Measurements from ENCODE around the gene GNB1. TPM values are rescaled to one million over a fixed set of nuclear protein-coding genes. Genes with fewer than 3 reads are reported as not detected.

GNB1 gene
- total and polyA plus RNA-seq, 3 experiments from 2014 or later: 114 to 470 (median 436) TPM

DNA sequence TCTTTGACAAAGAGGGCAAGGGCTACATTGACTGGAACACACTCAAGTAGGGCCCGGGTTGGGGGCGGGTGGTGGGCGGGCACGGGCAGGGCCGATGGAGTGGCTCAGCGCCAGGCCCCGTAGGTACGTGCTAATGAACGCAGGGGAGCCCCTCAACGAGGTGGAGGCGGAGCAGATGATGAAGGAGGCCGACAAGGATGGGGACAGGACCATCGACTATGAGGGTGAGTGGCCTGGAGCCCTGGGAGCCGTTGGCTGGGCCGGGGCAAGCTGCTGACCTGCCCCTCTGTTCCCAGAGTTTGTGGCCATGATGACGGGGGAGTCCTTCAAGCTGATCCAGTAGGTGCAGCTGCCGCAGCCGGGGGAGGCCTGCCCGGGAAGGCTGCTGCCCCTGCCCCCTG lies 26.0 kb upstream of the GNB1 start:
- Histone ChIP-seq H3K4me1 (ENCODE audit: insufficient read depth, low read length) (peaks cover 18% of the 10 kb centered on the region), H3K27ac (ENCODE audit: low read depth, low read length) (no peak overlapping the region), H3K9me3 (ENCODE audit: low read length) (no peaks in the 10 kb centered on the region), H3K4me3 (ENCODE audit: low read length) (no peak overlapping the region), H3K36me3 (ENCODE audit: insufficient read depth, low read length) (no peaks in the 10 kb centered on the region), H3K27me3 (ENCODE audit: insufficient read depth, low read length, poor library complexity, severe bottlenecking) (no peaks in the 10 kb centered on the region)
- no peak for DNase-seq
- Mint-ChIP-seq H3K9me3 (no peaks in the 10 kb centered on the region), H3K27ac (no peak overlapping the region), H3K36me3 (no peaks in the 10 kb centered on the region), H3K27me3 (peaks cover 0 to 5% of the 10 kb centered on the region in 2 donors), H3K4me1 (peaks cover 0 to 8% (median 3%) of the 10 kb centered on the region in 3 donors), H3K4me3 (no peak overlapping the region)
- ChIA-PET CTCF (interaction anchor here (1.7 kb wide), 1 partner anchor 128 kb away, joined by 5 read pairs; no protein-coding TSS in a partner anchor), POLR2A (no interaction called here)

- CTCF ChIA-PET: interaction anchor here (1.3 kb wide), 1 partner anchor 10 kb away, joined by 3 read pairs; no protein-coding TSS in a partner anchor
- Histone ChIP-seq H3K36me3 (ENCODE audit: insufficient read depth, low read length) (no peaks in the 10 kb centered on the region), H3K27me3 (ENCODE audit: insufficient read depth, low read length, poor library complexity, severe bottlenecking) (no peaks in the 10 kb centered on the region), H3K4me3 (ENCODE audit: low read length) (no peak overlapping the region), H3K9me3 (ENCODE audit: low read length) (no peaks in the 10 kb centered on the region), H3K4me1 (ENCODE audit: insufficient read depth, low read length) (peaks cover 18% of the 10 kb centered on the region), H3K27ac (ENCODE audit: low read depth, low read length) (no peak overlapping the region)
- no peaks in the 10 kb centered on the region for H3K36me3 Mint-ChIP-seq
- H3K27me3 Mint-ChIP-seq: peaks cover 0 to 5% of the 10 kb centered on the region in 2 donors
- no peak overlapping the region for H3K27ac Mint-ChIP-seq
- POLR2A ChIA-PET: no interaction called here
- no peaks in the 10 kb centered on the region for H3K9me3 Mint-ChIP-seq
- H3K4me1 Mint-ChIP-seq: peaks cover 0 to 8% (median 3%) of the 10 kb centered on the region in 3 donors
- DNase-seq: no peak
- H3K4me3 Mint-ChIP-seq: no peak overlapping the region
These were observed 25.3 kb upstream of the GNB1 start for GRCh38 chr1:1915911-1916840.

DNA sequence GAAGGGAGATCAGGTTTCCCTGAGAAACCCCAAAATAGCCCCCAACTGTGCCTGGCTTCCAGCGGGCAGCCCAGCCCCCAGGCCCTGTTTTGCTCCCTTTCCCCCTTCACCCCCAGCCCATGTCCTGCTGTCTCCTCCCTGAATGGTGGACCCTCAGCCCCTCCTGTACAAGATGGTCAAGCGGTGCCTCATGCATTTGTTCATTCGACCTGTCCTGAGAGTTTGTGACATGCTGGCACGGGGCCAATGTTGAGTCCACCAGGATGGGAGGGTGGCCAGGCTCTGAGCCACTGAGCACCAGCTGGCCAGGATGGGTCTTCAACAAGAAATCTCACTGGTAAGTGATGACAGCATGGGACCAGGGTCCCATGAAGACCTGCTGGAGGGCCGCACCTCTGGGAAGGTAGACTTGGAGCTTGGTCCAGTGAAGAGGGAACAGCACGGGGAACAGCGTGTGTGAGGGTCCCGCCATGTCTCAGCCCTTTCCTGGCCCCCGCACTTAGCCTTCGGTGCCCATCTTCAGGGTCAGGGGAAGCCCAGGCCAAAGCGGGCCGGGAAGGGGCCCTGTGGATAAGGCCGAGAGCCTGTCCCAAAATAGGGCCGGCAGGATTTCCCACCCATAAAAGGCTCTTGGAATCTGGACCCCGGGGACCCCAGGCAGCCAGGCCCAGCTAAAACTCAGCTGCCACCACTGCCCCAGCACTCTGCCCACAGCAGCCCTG lies 24.2 kb upstream of the GNB1 start, which contains the start of gene CALML6:
Gene CALML6 (plus strand): TSS at position 290 of the 722 bp plus-strand sequence. CDS start 21 bp downstream, at position 311.
- no peaks in the 10 kb centered on the region for H3K9me3 Mint-ChIP-seq
- no peak within 1 kb of the TSS for H3K4me3 Mint-ChIP-seq
- H3K36me3 Mint-ChIP-seq: no peaks in the 10 kb centered on the region
- Histone ChIP-seq H3K27me3 (ENCODE audit: insufficient read depth, low read length, poor library complexity, severe bottlenecking) (no peaks in the 10 kb centered on the region), H3K4me3 (ENCODE audit: low read length) (no peak within 1 kb of the TSS), H3K4me1 (ENCODE audit: insufficient read depth, low read length) (peaks cover 18% of the 10 kb centered on the region), H3K36me3 (ENCODE audit: insufficient read depth, low read length) (no peaks in the 10 kb centered on the region), H3K9me3 (ENCODE audit: low read length) (no peaks in the 10 kb centered on the region), H3K27ac (ENCODE audit: low read depth, low read length) (no peak within 1 kb of the TSS)
- no peak for DNase-seq
- peaks cover 0 to 5% of the 10 kb centered on the region in 2 donors for H3K27me3 Mint-ChIP-seq
- peaks cover 3 to 11% (median 7%) of the 10 kb centered on the region in 3 donors for H3K4me1 Mint-ChIP-seq
- ChIA-PET POLR2A (no interaction called here), CTCF (interaction anchor here (1.0 to 1.3 kb wide), 2 partner anchors 9 to 130 kb away, joined by 3 read pairs; no protein-coding TSS in a partner anchor)
- H3K27ac Mint-ChIP-seq: no peak within 1 kb of the TSS

DNA sequence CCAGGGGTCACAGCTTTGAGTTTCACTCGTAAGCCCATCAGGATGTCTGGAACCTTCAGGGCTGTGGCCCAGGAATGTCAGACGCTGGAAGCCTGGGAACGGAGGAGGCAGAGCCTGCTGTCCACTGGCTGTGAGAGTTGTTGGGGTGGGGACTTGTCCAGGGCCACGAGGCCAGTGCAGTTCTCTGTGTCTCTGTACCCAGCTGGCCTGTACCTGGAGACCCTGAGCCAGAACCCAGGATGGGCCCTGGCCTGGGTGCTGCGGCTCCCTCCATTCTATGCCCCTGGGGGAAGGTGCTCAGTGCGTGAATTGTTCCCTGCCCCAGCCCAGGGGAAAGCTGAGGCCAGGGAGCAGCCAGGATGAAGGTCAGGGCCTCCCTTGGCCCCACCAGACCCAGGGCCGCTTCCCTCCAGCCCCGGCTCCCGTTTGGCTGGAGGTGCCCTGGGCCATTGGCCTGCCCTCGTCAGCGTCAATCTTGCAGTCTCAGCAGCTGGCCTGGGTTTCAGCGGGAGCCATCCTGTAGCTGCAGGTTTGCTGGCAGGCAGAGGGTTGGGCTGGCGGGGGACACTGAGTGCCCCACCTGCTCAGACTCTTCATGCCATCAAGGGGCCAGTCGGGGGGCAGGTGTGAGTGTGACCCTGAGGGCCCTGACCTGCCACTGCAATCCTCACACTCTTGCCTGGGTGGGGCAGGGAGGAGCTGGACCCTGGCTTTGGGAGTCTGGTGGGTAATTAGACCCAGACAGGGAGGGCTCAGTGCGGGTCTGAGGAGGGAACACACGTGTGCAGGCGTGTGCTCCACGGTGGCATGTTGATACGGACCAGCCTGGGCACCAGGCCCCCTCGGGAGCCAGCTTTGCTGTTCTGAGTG lies 23.4 kb upstream of the GNB1 start:
- ChIA-PET CTCF (interaction anchor here (1.0 kb wide), 1 partner anchor 130 kb away, joined by 3 read pairs; no protein-coding TSS in a partner anchor), POLR2A (no interaction called here)
- H3K36me3 Mint-ChIP-seq: no peaks in the 10 kb centered on the region
- Histone ChIP-seq H3K4me1 (ENCODE audit: insufficient read depth, low read length) (peaks cover 16% of the 10 kb centered on the region), H3K9me3 (ENCODE audit: low read length) (no peaks in the 10 kb centered on the region), H3K27me3 (ENCODE audit: insufficient read depth, low read length, poor library complexity, severe bottlenecking) (no peaks in the 10 kb centered on the region), H3K27ac (ENCODE audit: low read depth, low read length) (no peak overlapping the region), H3K4me3 (ENCODE audit: low read length) (no peak overlapping the region), H3K36me3 (ENCODE audit: insufficient read depth, low read length) (no peaks in the 10 kb centered on the region)
- no peaks in the 10 kb centered on the region for H3K9me3 Mint-ChIP-seq
- H3K4me1 Mint-ChIP-seq: peaks cover 8 to 14% (median 10%) of the 10 kb centered on the region in 3 donors
- no peak overlapping the region for H3K4me3 Mint-ChIP-seq
- H3K27me3 Mint-ChIP-seq: peaks cover 0 to 5% of the 10 kb centered on the region in 2 donors
- DNase-seq: peak in 1 of 5 donors; percentile 45
- peak overlapping the region in 1 of 8 donors; percentile 51 for H3K27ac Mint-ChIP-seq

DNA sequence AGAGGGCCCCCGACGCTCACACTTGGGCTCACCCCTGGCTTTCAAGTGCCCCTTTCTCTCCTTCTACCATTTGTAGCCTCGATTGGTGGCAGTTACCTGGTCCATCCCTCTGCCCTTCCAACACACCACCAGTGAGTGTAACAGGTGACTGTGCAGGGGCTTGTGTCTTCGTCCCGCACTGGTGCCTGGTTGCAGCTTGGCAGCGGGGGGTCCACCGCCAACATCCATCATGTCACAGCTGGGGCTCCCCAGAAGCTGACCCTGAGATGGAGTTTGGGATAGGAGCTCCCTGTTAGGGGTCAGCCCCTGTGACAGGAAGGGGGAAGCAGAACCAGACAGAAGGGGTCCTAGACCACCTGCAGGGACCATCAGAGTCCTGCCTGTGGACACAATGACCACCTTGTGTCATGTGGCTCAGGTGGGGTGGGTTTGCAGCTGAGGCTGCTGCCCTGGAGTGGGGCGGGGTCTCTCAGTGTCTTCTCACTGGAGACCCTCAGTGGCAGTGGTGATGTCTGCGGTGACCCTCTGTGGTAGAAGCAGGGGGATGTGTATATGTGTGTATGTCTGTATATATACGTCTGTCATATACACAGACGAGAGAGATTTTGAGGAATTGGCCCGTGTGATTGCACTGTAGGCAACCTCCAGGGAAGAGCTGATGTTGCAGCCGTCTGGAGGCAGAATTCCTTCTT lies 20.6 kb upstream of the GNB1 start:
- H3K27ac ChIP-seq (ENCODE audit: low read depth, low read length): no peak overlapping the region
- DNase-seq: no peak
- Mint-ChIP-seq H3K9me3 (no peaks in the 10 kb centered on the region), H3K4me1 (peaks cover 9 to 14% (median 10%) of the 10 kb centered on the region in 3 donors), H3K36me3 (no peaks in the 10 kb centered on the region), H3K4me3 (peak overlapping the region in 4 of 7 donors; percentile 20 to 82 (median 52)), H3K27ac (peak overlapping the region in 4 of 8 donors; percentile 29 to 75 (median 51)), H3K27me3 (peaks cover 0 to 5% of the 10 kb centered on the region in 2 donors)
- H3K9me3 ChIP-seq (ENCODE audit: low read length): no peaks in the 10 kb centered on the region
- ChIA-PET POLR2A (no interaction called here), CTCF (no interaction called here)
- no peak overlapping the region for H3K4me3 ChIP-seq (ENCODE audit: low read length)
- peaks cover 11% of the 10 kb centered on the region for H3K4me1 ChIP-seq (ENCODE audit: insufficient read depth, low read length)
- H3K36me3 ChIP-seq (ENCODE audit: insufficient read depth, low read length): no peaks in the 10 kb centered on the region
- H3K27me3 ChIP-seq (ENCODE audit: insufficient read depth, low read length, poor library complexity, severe bottlenecking): no peaks in the 10 kb centered on the region

DNA sequence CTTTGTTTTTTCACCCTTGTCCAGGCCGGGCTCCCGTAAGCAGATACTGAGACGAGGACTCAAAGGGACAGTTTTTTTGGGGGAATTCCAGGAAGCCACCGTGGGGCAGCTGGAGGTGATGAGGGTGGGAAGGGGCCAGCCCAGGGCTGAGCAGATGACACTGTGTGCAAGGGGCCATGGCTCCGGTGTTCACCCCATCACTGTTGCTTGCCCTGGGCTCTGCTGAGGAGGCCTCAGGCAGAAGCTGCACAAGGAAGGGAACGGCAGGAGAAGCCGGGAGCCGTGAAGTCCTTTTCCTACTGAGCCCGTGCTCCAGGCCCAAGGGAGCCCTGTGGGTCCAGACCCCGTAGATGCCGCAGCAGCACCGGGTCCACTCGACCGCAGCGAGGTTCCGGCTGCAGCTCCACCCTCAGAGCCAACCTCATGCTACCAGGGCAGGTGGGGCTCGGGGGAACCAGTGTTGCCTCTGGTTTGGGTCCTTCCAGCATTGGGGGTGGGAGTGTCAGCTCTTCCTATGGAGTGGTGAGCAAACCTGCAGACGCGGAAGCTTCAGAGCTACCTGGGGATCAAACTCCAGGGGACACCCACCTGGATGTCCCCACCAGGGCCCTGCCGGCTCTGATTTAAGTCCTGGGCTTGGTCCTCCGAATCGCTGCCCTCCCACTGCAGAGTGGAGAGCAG lies 19.9 kb upstream of the GNB1 start:
- Mint-ChIP-seq H3K36me3 (no peaks in the 10 kb centered on the region), H3K4me3 (peak overlapping the region in 5 of 7 donors; percentile 3 to 96 (median 85)), H3K4me1 (peaks cover 14 to 20% (median 14%) of the 10 kb centered on the region in 3 donors), H3K27ac (peak overlapping the region in 2 of 8 donors; percentile 75 to 93), H3K9me3 (no peaks in the 10 kb centered on the region), H3K27me3 (peaks cover 0 to 5% of the 10 kb centered on the region in 2 donors)
- ChIA-PET CTCF (no interaction called here), POLR2A (no interaction called here)
- H3K36me3 ChIP-seq (ENCODE audit: insufficient read depth, low read length): no peaks in the 10 kb centered on the region
- no peaks in the 10 kb centered on the region for H3K9me3 ChIP-seq (ENCODE audit: low read length)
- no peaks in the 10 kb centered on the region for H3K27me3 ChIP-seq (ENCODE audit: insufficient read depth, low read length, poor library complexity, severe bottlenecking)
- peaks cover 11% of the 10 kb centered on the region for H3K4me1 ChIP-seq (ENCODE audit: insufficient read depth, low read length)
- DNase-seq: no peak
- no peak overlapping the region for H3K27ac ChIP-seq (ENCODE audit: low read depth, low read length)
- no peak overlapping the region for H3K4me3 ChIP-seq (ENCODE audit: low read length)

All from CD8-positive, alpha-beta memory T cell (primary cell).